ENCODE measurements around the gene GRIN3B. TPM values are rescaled to one million over a fixed set of nuclear protein-coding genes. Genes with fewer than 3 reads are reported as not detected.
A peak's percentile ranks its signal among the peaks of the same experiment; 100 is the strongest.

The GRIN3B gene
- total and polyA plus RNA-seq, 2 of the 8 experiments (the other 6 are each of a cell fraction or from before 2014, with no cell fraction given), result 0.45 to 1.0 TPM

DNA sequence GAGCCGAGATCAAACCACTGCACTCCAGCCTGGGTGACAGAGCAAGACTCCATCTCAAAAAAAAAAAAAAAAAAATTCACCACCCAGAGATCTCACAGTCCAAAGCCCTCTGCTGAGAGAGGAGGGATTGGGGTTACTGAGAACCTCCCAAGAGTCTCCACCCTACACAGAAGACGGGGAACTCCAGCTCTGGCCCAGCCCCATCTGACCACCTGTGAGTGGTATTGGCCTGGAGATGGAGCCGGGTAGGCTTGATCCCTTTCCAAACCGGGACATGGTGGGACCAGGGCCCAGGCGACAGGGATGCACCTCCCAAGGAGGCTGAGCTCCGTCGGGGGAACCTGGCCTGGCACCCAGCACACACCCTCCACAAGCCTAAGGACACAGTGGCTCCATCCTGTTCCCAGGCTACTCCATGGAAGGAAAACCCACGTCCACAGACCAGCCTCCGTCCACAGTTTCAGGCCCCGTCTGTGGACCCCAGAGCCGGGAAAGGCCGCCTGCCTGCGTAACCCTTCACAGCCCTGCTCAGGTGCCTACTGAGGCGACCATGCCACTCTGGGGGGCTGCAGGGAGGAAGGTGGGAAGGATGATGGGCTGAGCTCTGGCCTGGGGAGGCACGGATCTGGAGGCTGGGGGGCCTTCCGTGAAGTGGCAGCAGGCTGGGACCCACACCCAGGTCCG lies 18.9 kb downstream of the GRIN3B start:
- DNase-seq (ENCODE audit: low read depth in 1 of 2, low spot score in 2 of 2) (no peak), FAIRE-seq (no peak)
- no peak overlapping the region for H3K14ac ChIP-seq (ENCODE audit: insufficient read length)
- no peak overlapping the region for H2BK15ac ChIP-seq (ENCODE audit: low read length)
- no peak overlapping the region for H2AFZ ChIP-seq (ENCODE audit: low read length)
- POLR2A ChIA-PET (ENCODE audit: partially characterized antibody), result interaction anchor here (0.6 to 6.4 kb wide), 13 partner anchors 10 to 202 kb away, joined by 3 to 125 read pairs (median 4); partner anchors contain the start of genes ABCA7 and CNN2
- CTCF ChIA-PET (ENCODE audit: partially characterized antibody), result interaction anchor here (0.9 to 2.3 kb wide), 10 partner anchors 9 to 95 kb away, joined by 3 to 8 read pairs (median 4); no protein-coding TSS in a partner anchor
- H2BK12ac ChIP-seq (ENCODE audit: low read depth, low read length), result no peak overlapping the region
- H2BK20ac ChIP-seq (ENCODE audit: low read length), result no peak overlapping the region
- H3K79me1 ChIP-seq (ENCODE audit: low read depth, low read length), result peaks cover 24% of the 10 kb centered on the region
- no peak overlapping the region for H3K23ac ChIP-seq (ENCODE audit: insufficient read length)
- H3K9me3 ChIP-seq (ENCODE audit: insufficient read depth in 2 of 2, low read depth in 1 of 2, low read length in 1 of 2), result no peaks in the 10 kb centered on the region
- no peak overlapping the region; a peak in 1 of 7 replicates for H3K9ac ChIP-seq (replicated peaks in 1 of 4; ENCODE audit: extremely low read depth in 1 of 4, low read depth in 3 of 4, low read length in 3 of 4)
- peaks cover 0 to 3% (median 0%) of the 10 kb centered on the region in 4 experiments; a peak in 1 of 8 replicates for H3K36me3 ChIP-seq (ENCODE audit: control insufficient read depth in 2 of 4, insufficient read depth in 4 of 4, low read length in 3 of 4)
- H3K4me1 ChIP-seq (replicated peaks in 1 of 4; ENCODE audit: control insufficient read depth in 3 of 4, insufficient read depth in 4 of 4, low read length in 3 of 4), result peaks cover 0 to 37% (median 25%) of the 10 kb centered on the region in 4 experiments; a peak in 5 of 7 replicates
- no peak overlapping the region for H4K91ac ChIP-seq (replicated peaks; ENCODE audit: insufficient read length, low read length)
- peak overlapping the region; percentile 93 to 98; a peak in 3 of 4 replicates for H3K4me2 ChIP-seq (ENCODE audit: insufficient read depth in 1 of 2, low read depth in 2 of 2, low read length in 2 of 2)
- peak overlapping the region in 2 of 4 experiments; percentile 10 to 96; a peak in 3 of 8 replicates for H3K4me3 ChIP-seq (ENCODE audit: extremely low read depth in 1 of 4, insufficient read depth in 2 of 4, low read depth in 3 of 4, low read length in 4 of 4)
- peak overlapping the region; percentile 80; the same call in 1 of the 2 replicates for H4K8ac ChIP-seq (ENCODE audit: extremely low read depth, insufficient read depth, low read length)
- peaks cover 9% of the 10 kb centered on the region for H3K23me2 ChIP-seq (ENCODE audit: low read depth, low read length)
- H3K4ac ChIP-seq (replicated peaks; ENCODE audit: insufficient read length, low read depth, low read length), result no peak overlapping the region
- no peak overlapping the region for H2BK120ac ChIP-seq (replicated peaks; ENCODE audit: low read depth, low read length)
- no peak overlapping the region for H4K5ac ChIP-seq (ENCODE audit: insufficient read length, low read depth, low read length)
- H3K27ac ChIP-seq (ENCODE audit: low read depth, low read length), result no peak overlapping the region
- peaks cover 36 to 46% of the 10 kb centered on the region in 2 experiments for H4K20me1 ChIP-seq (replicated peaks in 1 of 2; ENCODE audit: control insufficient read depth in 1 of 2, insufficient read depth in 2 of 2, low read length in 2 of 2)
- no peaks in the 10 kb centered on the region for H3K27me3 ChIP-seq (replicated peaks in 1 of 4; ENCODE audit: control insufficient read depth in 3 of 4, extremely low read depth in 1 of 4, insufficient read depth in 3 of 4, low read length in 3 of 4)
- no peak overlapping the region for H3K56ac ChIP-seq (replicated peaks; ENCODE audit: insufficient read length, low read depth, low read length)
- peak overlapping the region; percentile 60; the same call in 1 of the 2 replicates for H2BK5ac ChIP-seq (ENCODE audit: low read depth, low read length)
- WGBS, 2 experiments (ENCODE audit: extremely low coverage in 1 of 2, insufficient coverage in 1 of 2, insufficient read length in 1 of 2, insufficient replicate concordance in 2 of 2, low coverage in 1 of 2, low lambda C conversion rate in 2 of 2, missing lambda C conversion rate in 1 of 2), result 88% methylated on average over 17 of the region's 17 CpGs; no CpG with 5 or more reads in 1 of the 2 experiments
- no peak overlapping the region for H3K18ac ChIP-seq (ENCODE audit: extremely low read depth, low read length)
- peaks cover 36 to 68% of the 10 kb centered on the region in 2 experiments for H3K79me2 ChIP-seq (ENCODE audit: control insufficient read depth in 1 of 2, insufficient read depth in 2 of 2, low read length in 2 of 2)
- H2AK5ac ChIP-seq (ENCODE audit: low read depth, low read length), result no peak overlapping the region
- TF ChIP-seq SIN3A (conservative IDR thresholded peaks at IDR 0.05 in 1 of 2, IDR thresholded peaks at IDR 0.05 in 1 of 2; ENCODE audit: low read depth in 1 of 2, low read length in 2 of 2) (no peak), TCF12 (IDR thresholded peaks at IDR 0.05; ENCODE audit: low read depth, low read length) (no peak), CHD2 (IDR thresholded peaks at IDR 0.05; ENCODE audit: low read length) (no peak), NRF1 (IDR thresholded peaks at IDR 0.05; ENCODE audit: low read depth, low read length) (no peak), POLR2AphosphoS5 (IDR thresholded peaks at IDR 0.05; ENCODE audit: low read depth, low read length) (no peak), SP2 (IDR thresholded peaks at IDR 0.05; ENCODE audit: low read length) (no peak), EZH2 (IDR thresholded peaks at IDR 0.05; ENCODE audit: low read depth, low read length, severe bottlenecking) (no peak), POU5F1 (IDR thresholded peaks at IDR 0.05; ENCODE audit: low read depth, low read length) (no peak), NANOG (IDR thresholded peaks at IDR 0.05; ENCODE audit: insufficient read depth, low read depth, low read length, poor library complexity, severe bottlenecking) (no peak), SAP30 (IDR thresholded peaks at IDR 0.05; ENCODE audit: insufficient read depth, insufficient replicate concordance, low read length) (no peak)
- TF ChIP-seq, protein P1, sequence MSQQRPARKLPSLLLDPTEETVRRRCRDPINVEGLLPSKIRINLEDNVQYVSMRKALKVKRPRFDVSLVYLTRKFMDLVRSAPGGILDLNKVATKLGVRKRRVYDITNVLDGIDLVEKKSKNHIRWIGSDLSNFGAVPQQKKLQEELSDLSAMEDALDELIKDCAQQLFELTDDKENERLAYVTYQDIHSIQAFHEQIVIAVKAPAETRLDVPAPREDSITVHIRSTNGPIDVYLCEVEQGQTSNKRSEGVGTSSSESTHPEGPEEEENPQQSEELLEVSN (IDR thresholded peaks at IDR 0.05), result no peak

All from H1 (cell line).